GM12878 (cell line): Measurements from ENCODE around the gene TDRD9. TPM values are rescaled to one million over a fixed set of nuclear protein-coding genes. Genes with fewer than 3 reads are reported as not detected.

Experiments used
- ATAC-seq: fragments of 200-7000 bp; cut with Tn5 transposase; 3 replicates; pipeline ENCODE4 v1.9.1; 2020; ENCODE audit warnings: mild to moderate bottlenecking, moderate library complexity
- BruUV-seq: library from RNA; stranded (reverse); fragments of 400-500 nt; replicated peaks from 2 replicates; lab custom pipeline; 2021; lab: Mats Ljungman, UMichigan
- CTCF ChIA-PET: fragments of 300-600 bp; sonication (Branson Sonifier 250); formaldehyde crosslinking; extraction: SDS; loops from one replicate; lab custom pipeline; 2021; ENCODE audit warnings: inconsistent platforms; lab: Yijun Ruan, JAX
- POLR2A ChIA-PET: fragments of 350-600 bp; formaldehyde crosslinking; extraction: SDS; loops from one replicate; lab custom pipeline; 2021; ENCODE audit warnings: inconsistent platforms; lab: Charles Lee
- RAD21 ChIA-PET: fragments of 300-600 bp; sonication (Branson Sonifier 250); formaldehyde crosslinking; loops from one replicate; lab custom pipeline; 2023; ENCODE audit warnings: antibody characterized with exemption; ENCODE audit not compliant: unreplicated experiment; lab: Charles Lee
- SMC1A ChIA-PET: fragments of 300-600 bp; sonication (Branson Sonifier 250); formaldehyde crosslinking; loops from one replicate; lab custom pipeline; 2023; ENCODE audit not compliant: unreplicated experiment, uncharacterized antibody; lab: Charles Lee
- DNase-seq: peaks from one replicate; pipeline ENCODE4 v3.0.0-alpha.2; 2011; ENCODE audit warnings: low read depth, low spot score
- FAIRE-seq: peaks from 3 replicates; lab custom pipeline; 2011; peaks lifted over from hg19 to GRCh38; lab: Jason Lieb, UNC
- H2AFZ ChIP-seq: 2 replicates; pipeline ENCODE4 v1.6.0; 2011; ENCODE audit warnings: low read depth, low read length, control low read depth; ENCODE audit not compliant: control insufficient read depth
- H3K27ac ChIP-seq: 2 replicates; pipeline ENCODE4 v1.5.1; 2011; ENCODE audit warnings: control low read depth; ENCODE audit not compliant: control insufficient read depth, insufficient read depth
- H3K27me3 ChIP-seq, 2 experiments: replicated peaks in 1 of 2; 2 replicates each; pipeline versions ENCODE4 v1.6.0 to v1.6.1; 2011; ENCODE audit warnings: low read length in 1 of 2; ENCODE audit not compliant: control insufficient read depth in 2 of 2, insufficient read depth in 2 of 2
- H3K36me3 ChIP-seq, 2 experiments: 2 replicates each; pipeline ENCODE4 v1.5.1; 2011; ENCODE audit warnings: low read length in 1 of 2; ENCODE audit not compliant: control insufficient read depth in 2 of 2, insufficient read depth in 2 of 2
- H3K4me1 ChIP-seq: 2 replicates; pipeline ENCODE4 v1.6.1; 2011; ENCODE audit warnings: mild to moderate bottlenecking, low read length, moderate library complexity, mixed read lengths; ENCODE audit not compliant: control insufficient read depth, insufficient read depth
- H3K4me2 ChIP-seq: 2 replicates; pipeline ENCODE4 v1.6.0; 2011; ENCODE audit warnings: control low read depth; ENCODE audit not compliant: control insufficient read depth, insufficient read depth
- H3K4me3 ChIP-seq: fragments of 200-600 bp; sonication (generic); 2 replicates; pipeline ENCODE4 v1.5.1; 2016
- H3K79me2 ChIP-seq: 2 replicates; pipeline ENCODE4 v1.6.0; 2011; ENCODE audit warnings: low read length; ENCODE audit not compliant: control insufficient read depth, insufficient read depth
- H3K9ac ChIP-seq: 2 replicates; pipeline ENCODE4 v1.8.0; 2011; ENCODE audit warnings: low read length, control low read depth, mixed read lengths; ENCODE audit not compliant: control insufficient read depth, insufficient read depth
- H3K9me3 ChIP-seq: replicated peaks from 3 replicates; pipeline ENCODE4 v1.5.1; 2011; ENCODE audit warnings: mild to moderate bottlenecking, low read length; ENCODE audit not compliant: control insufficient read depth, insufficient read depth
- H4K20me1 ChIP-seq: 2 replicates; pipeline ENCODE4 v1.6.0; 2011; ENCODE audit not compliant: control insufficient read depth, insufficient read depth
- KAT2A ChIP-seq: conservative IDR thresholded peaks from 2 replicates; pipeline ENCODE4 v1.6.1; 2011; ENCODE audit warnings: low read depth, low read length; ENCODE audit not compliant: control insufficient read depth
- KLF5 ChIP-seq: fragments of 450-650 bp; IDR thresholded peaks from 2 replicates; pipeline ENCODE4 v1.6.1; 2014; ENCODE audit warnings: mild to moderate bottlenecking; ENCODE audit not compliant: partially characterized antibody
- ZSCAN29 ChIP-seq: fragments of 450-650 bp; IDR thresholded peaks from 2 replicates; pipeline ENCODE4 v1.6.1; 2017; ENCODE audit warnings: mild to moderate bottlenecking, moderate library complexity
- WGBS: methylation state at CpG from one replicate; pipeline ENCODE4 v1.1.6; 2016; ENCODE audit warnings: low lambda C conversion rate; ENCODE audit not compliant: insufficient replicate concordance, insufficient coverage; ENCODE audit errors: missing lambda C conversion rate; 5-methylcytosine and 5-hydroxymethylcytosine counted together
- in situ Hi-C: fragments of 300-500 bp; cut with MboI; formaldehyde crosslinking; loops from 9 replicates; pipeline ENCODE4 v1.14.3; 2018; ENCODE audit warnings: mixed read lengths
- intact Hi-C: fragments of 100-400 bp; cut with micrococcal nuclease; formaldehyde crosslinking; loops from one replicate; pipeline ENCODE4 v1.14.2; 2022; ENCODE audit not compliant: unreplicated experiment
- polyA plus RNA-seq, 11 experiments: library from polyadenylated mRNA; depleted of rRNA in 4 of 11; unstranded in 6 of 11; stranded (reverse) in 5 of 11; fragments of >200 nt; fragmentation: Nextera tagmentation in 4 of 11; fragmentation: Illumina TruSeq in 1 of 11; extraction: Ambion mirVana in 4 of 11; extraction: Trizol in 1 of 11; gene quantifications; 1 replicate in 1 of 11; 2 replicates in 10 of 11; pipeline versions ENCODE4 v1.2.1 to v1.2.3, GENCODE V29; 2011 to 2016; ENCODE audit warnings: inconsistent platforms in 2 of 11, missing spikeins in 2 of 11, low read depth in 1 of 11
- total RNA-seq, 4 experiments: library from RNA; depleted of rRNA in 3 of 4; stranded (reverse); fragments of >200 nt in 3 of 4; fragmentation: Illumina TruSeq in 1 of 4; extraction: Trizol in 1 of 4; gene quantifications; 2 replicates each; pipeline versions ENCODE4 v1.2.1 to v1.2.3, GENCODE V29; 2013 to 2021
- TF ChIP-seq, protein P1 (sequence below): fragments of 450-650 bp; formaldehyde crosslinking; IDR thresholded peaks from 2 replicates; pipeline ENCODE4 v1.4.0; 2022; ENCODE audit warnings: mild to moderate bottlenecking, moderate library complexity
- TF ChIP-seq, protein P2 (sequence below): fragments of 450-650 bp; IDR thresholded peaks from 2 replicates; pipeline ENCODE4 v1.6.1; 2014; ENCODE audit warnings: mild to moderate bottlenecking

TDRD9 gene
- total and polyA plus RNA-seq, 10 of the 15 experiments (the other 5 are each of a cell fraction or from before 2014, with no cell fraction given), result 0.12 TPM; not detected in 9

DNA sequence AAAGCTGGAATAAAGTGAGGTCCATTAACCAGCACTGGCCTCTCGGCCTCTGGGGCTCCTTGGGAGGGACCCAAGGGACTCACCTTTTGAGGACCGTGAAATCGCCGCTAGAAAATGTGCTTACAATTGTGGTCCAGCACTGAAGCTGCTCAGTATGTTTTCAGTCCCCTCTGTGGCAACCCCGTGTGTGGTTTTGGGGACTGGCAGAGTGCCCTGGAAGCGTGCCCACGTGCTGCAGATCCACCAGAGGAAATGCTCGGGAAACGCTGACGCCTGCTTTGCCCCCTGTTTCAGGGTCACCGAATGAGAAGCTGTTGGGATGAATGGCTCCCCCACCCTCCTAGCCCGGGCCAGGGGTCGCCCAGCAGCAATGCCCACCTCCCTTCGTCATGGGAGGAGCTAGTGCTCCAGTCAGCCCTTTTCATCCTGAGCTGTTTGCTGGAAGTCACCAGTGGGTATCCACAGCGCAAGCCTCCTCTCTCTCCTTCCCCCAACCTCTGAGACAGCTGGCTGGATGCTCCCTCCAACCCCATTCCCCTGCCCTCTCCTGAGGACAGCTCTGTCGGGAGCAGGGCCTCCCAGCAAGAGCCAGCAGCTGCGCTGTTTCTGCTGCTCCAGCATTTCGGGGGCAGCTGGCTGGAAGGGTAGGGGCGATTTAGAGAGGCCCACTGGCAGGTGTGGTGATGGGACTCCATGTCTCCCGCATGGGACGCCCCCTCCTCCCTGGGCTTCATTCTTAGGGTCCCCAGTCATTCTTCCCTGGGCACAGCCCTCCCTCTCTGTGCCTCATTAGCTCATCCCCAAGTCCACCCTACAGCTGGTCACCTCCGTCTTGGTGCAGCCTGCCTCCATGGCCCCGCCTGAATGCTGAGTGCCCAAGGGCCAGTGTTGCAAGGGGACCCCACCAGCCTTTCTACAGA lies 47.6 kb upstream of the TDRD9 start:
- ChIA-PET POLR2A (no interaction called here), RAD21 (interaction anchor here (0.7 kb wide), 1 partner anchor 72 kb away, joined by 3 read pairs; no protein-coding TSS in a partner anchor), SMC1A (interaction anchor here (0.5 to 0.7 kb wide), 3 partner anchors 51 to 75 kb away, joined by 3 read pairs; no protein-coding TSS in a partner anchor), CTCF (interaction anchor here (1.1 to 1.3 kb wide), 2 partner anchors 20 to 72 kb away, joined by 3 to 6 read pairs; no protein-coding TSS in a partner anchor)
- H3K9me3 ChIP-seq, result no peaks in the 10 kb centered on the region
- DNase-seq (no peak), FAIRE-seq (no peak), ATAC-seq (no peak)
- WGBS, result 20% methylated on average over 23 of the region's 23 CpGs
- H3K4me3 ChIP-seq, result no peak overlapping the region
- H3K79me2 ChIP-seq, result no peaks in the 10 kb centered on the region
- H3K9ac ChIP-seq, result no peak overlapping the region
- H3K36me3 ChIP-seq, result no peaks in the 10 kb centered on the region
- no peaks in the 10 kb centered on the region for H4K20me1 ChIP-seq
- intact Hi-C loops, result no loop called here
- in situ Hi-C loops, result no loop called here
- TF ChIP-seq KAT2A (no peak), KLF5 (no peak), ZSCAN29 (no peak)
- TF ChIP-seq, protein P1, sequence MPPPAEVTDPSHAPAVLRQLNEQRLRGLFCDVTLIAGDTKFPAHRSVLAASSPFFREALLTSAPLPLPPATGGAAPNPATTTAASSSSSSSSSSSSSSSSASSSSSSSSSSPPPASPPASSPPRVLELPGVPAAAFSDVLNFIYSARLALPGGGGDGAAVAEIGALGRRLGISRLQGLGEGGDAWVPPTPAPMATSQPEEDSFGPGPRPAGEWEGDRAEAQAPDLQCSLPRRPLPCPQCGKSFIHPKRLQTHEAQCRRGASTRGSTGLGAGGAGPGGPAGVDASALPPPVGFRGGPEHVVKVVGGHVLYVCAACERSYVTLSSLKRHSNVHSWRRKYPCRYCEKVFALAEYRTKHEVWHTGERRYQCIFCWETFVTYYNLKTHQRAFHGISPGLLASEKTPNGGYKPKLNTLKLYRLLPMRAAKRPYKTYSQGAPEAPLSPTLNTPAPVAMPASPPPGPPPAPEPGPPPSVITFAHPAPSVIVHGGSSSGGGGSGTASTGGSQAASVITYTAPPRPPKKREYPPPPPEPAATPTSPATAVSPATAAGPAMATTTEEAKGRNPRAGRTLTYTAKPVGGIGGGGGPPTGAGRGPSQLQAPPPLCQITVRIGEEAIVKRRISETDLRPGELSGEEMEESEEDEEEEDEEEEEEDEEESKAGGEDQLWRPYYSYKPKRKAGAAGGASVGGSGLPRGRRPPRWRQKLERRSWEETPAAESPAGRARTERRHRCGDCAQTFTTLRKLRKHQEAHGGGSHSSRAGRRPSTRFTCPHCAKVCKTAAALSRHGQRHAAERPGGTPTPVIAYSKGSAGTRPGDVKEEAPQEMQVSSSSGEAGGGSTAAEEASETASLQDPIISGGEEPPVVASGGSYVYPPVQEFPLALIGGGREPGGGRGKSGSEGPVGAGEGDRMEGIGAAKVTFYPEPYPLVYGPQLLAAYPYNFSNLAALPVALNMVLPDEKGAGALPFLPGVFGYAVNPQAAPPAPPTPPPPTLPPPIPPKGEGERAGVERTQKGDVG (CRISPR knock-in tag), result no peak
- TF ChIP-seq, protein P2, sequence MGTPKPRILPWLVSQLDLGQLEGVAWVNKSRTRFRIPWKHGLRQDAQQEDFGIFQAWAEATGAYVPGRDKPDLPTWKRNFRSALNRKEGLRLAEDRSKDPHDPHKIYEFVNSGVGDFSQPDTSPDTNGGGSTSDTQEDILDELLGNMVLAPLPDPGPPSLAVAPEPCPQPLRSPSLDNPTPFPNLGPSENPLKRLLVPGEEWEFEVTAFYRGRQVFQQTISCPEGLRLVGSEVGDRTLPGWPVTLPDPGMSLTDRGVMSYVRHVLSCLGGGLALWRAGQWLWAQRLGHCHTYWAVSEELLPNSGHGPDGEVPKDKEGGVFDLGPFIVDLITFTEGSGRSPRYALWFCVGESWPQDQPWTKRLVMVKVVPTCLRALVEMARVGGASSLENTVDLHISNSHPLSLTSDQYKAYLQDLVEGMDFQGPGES, result no peak
- H2AFZ ChIP-seq, result no peak overlapping the region
- no TSS peak for BruUV-seq
- H3K27ac ChIP-seq, result no peak overlapping the region
- H3K27me3 ChIP-seq, result peaks cover 0 to 3% of the 10 kb centered on the region in 2 experiments; a peak in 2 of 4 replicates
- H3K4me1 ChIP-seq, result no peaks in the 10 kb centered on the region
- H3K4me2 ChIP-seq, result no peak overlapping the region
